Activated T-cell treated with anti-CD3 and anti-CD28 coated beads, Interleukin-2, amount 50 U/mL, for 24 hours (primary cell): ENCODE results near the gene UGGT2.
A peak's percentile ranks its signal among the peaks of the same experiment; 100 is the strongest.
"Not testable (repeated sequence)": the region's sequence is repeated elsewhere in the genome, so short reads cannot be mapped to it uniquely, and the experiment has no call there.

Experiments used
- DNase-seq: peaks from one replicate; pipeline ENCODE4 v3.0.0-alpha.2; 2020
- H3K27ac Mint-ChIP-seq: 2 replicates; pipeline ENCODE4 v1.8.0; 2020; ENCODE audit warnings: mild to moderate bottlenecking, mixed read lengths
- H3K27me3 Mint-ChIP-seq: 2 replicates; pipeline ENCODE4 v1.8.0; 2020; ENCODE audit warnings: mixed read lengths
- H3K36me3 Mint-ChIP-seq: 2 replicates; pipeline ENCODE4 v1.8.0; 2020; ENCODE audit warnings: low read depth, mixed read lengths
- H3K4me1 Mint-ChIP-seq: 2 replicates; pipeline ENCODE4 v1.8.0; 2020; ENCODE audit warnings: low read depth, mixed read lengths
- H3K4me3 Mint-ChIP-seq: 2 replicates; pipeline ENCODE4 v1.8.0; 2020; ENCODE audit warnings: mild to moderate bottlenecking, moderate library complexity, mixed read lengths
- H3K9me3 Mint-ChIP-seq: 2 replicates; pipeline ENCODE4 v1.8.0; 2020; ENCODE audit warnings: mixed read lengths

Gene UGGT2

GRCh38 chr13:95861296-95861695 lies 191.9 kb downstream of the UGGT2 start:
- H3K4me3 Mint-ChIP-seq, result no peak overlapping the region
- DNase-seq, result no peak
- H3K27me3 Mint-ChIP-seq, result peaks cover 9% of the 10 kb centered on the region
- no peaks in the 10 kb centered on the region for H3K9me3 Mint-ChIP-seq
- no peaks in the 10 kb centered on the region for H3K4me1 Mint-ChIP-seq
- H3K36me3 Mint-ChIP-seq, result no peaks in the 10 kb centered on the region
- no peak overlapping the region for H3K27ac Mint-ChIP-seq

- H3K27me3 Mint-ChIP-seq, result peaks cover 4% of the 10 kb centered on the region
- no peaks in the 10 kb centered on the region for H3K36me3 Mint-ChIP-seq
- no peak for DNase-seq
- H3K27ac Mint-ChIP-seq, result no peak overlapping the region
- H3K4me3 Mint-ChIP-seq, result no peak overlapping the region
- no peaks in the 10 kb centered on the region for H3K9me3 Mint-ChIP-seq
- no peaks in the 10 kb centered on the region for H3K4me1 Mint-ChIP-seq
Measured at GRCh38 chr13:95858286-95859075, 194.7 kb downstream of the UGGT2 start.

- H3K4me1 Mint-ChIP-seq, H3K9me3 Mint-ChIP-seq, H3K36me3 Mint-ChIP-seq, H3K4me3 Mint-ChIP-seq, DNase-seq, H3K27me3 Mint-ChIP-seq, H3K27ac Mint-ChIP-seq: not testable (repeated sequence)
Measured at GRCh38 chr13:95845656-95846055, 207.5 kb downstream of the UGGT2 start.

- Mint-ChIP-seq H3K27ac (no peak overlapping the region), H3K9me3 (peaks cover 2% of the 10 kb centered on the region), H3K4me1 (no peaks in the 10 kb centered on the region), H3K4me3 (no peak overlapping the region), H3K27me3 (peaks cover 4% of the 10 kb centered on the region), H3K36me3 (no peaks in the 10 kb centered on the region)
- DNase-seq, result no peak
Measured at GRCh38 chr13:95842898-95843297, 210.3 kb downstream of the UGGT2 start.

- no peak overlapping the region for H3K4me3 Mint-ChIP-seq
- no peaks in the 10 kb centered on the region for H3K36me3 Mint-ChIP-seq
- H3K27ac Mint-ChIP-seq, result no peak overlapping the region
- peaks cover 4% of the 10 kb centered on the region for H3K9me3 Mint-ChIP-seq
- no peak for DNase-seq
- no peaks in the 10 kb centered on the region for H3K4me1 Mint-ChIP-seq
- H3K27me3 Mint-ChIP-seq, result peaks cover 2% of the 10 kb centered on the region
Measured at GRCh38 chr13:95841894-95842293, 211.3 kb downstream of the UGGT2 start.

- H3K4me3 Mint-ChIP-seq, result no peak overlapping the region
- H3K27me3 Mint-ChIP-seq, result peaks cover 24% of the 10 kb centered on the region
- peaks cover 7% of the 10 kb centered on the region for H3K9me3 Mint-ChIP-seq
- H3K36me3 Mint-ChIP-seq, result no peaks in the 10 kb centered on the region
- peak; percentile 78 for DNase-seq
- H3K27ac Mint-ChIP-seq, result no peak overlapping the region
- H3K4me1 Mint-ChIP-seq, result no peaks in the 10 kb centered on the region
Measured at GRCh38 chr13:95834134-95834765, 219.0 kb downstream of the UGGT2 start.

- peaks cover 6% of the 10 kb centered on the region for H3K9me3 Mint-ChIP-seq
- DNase-seq, result no peak
- no peaks in the 10 kb centered on the region for H3K36me3 Mint-ChIP-seq
- H3K4me3 Mint-ChIP-seq, result no peak overlapping the region
- H3K4me1 Mint-ChIP-seq, result no peaks in the 10 kb centered on the region
- no peak overlapping the region for H3K27ac Mint-ChIP-seq
- peaks cover 27% of the 10 kb centered on the region for H3K27me3 Mint-ChIP-seq
Measured at GRCh38 chr13:95833719-95834118, 219.5 kb downstream of the UGGT2 start.

- H3K36me3 Mint-ChIP-seq, result no peaks in the 10 kb centered on the region
- no peak for DNase-seq
- no peaks in the 10 kb centered on the region for H3K4me1 Mint-ChIP-seq
- H3K27me3 Mint-ChIP-seq, result peaks cover 33% of the 10 kb centered on the region
- no peak overlapping the region for H3K4me3 Mint-ChIP-seq
- H3K9me3 Mint-ChIP-seq, result peaks cover 7% of the 10 kb centered on the region
- H3K27ac Mint-ChIP-seq, result no peak overlapping the region
Measured at GRCh38 chr13:95833126-95833525, 220.1 kb downstream of the UGGT2 start.

GRCh38 chr13:95822303-95822702 lies 230.9 kb downstream of the UGGT2 start:
- Mint-ChIP-seq H3K27me3 (peaks cover 26% of the 10 kb centered on the region), H3K4me1 (no peaks in the 10 kb centered on the region), H3K4me3 (no peak overlapping the region), H3K27ac (no peak overlapping the region), H3K36me3 (no peaks in the 10 kb centered on the region), H3K9me3 (no peaks in the 10 kb centered on the region)
- no peak for DNase-seq

- DNase-seq, result no peak
- peaks cover 13% of the 10 kb centered on the region for H3K9me3 Mint-ChIP-seq
- no peaks in the 10 kb centered on the region for H3K4me1 Mint-ChIP-seq
- H3K27me3 Mint-ChIP-seq, result peaks cover 23% of the 10 kb centered on the region
- no peaks in the 10 kb centered on the region for H3K36me3 Mint-ChIP-seq
- no peak overlapping the region for H3K4me3 Mint-ChIP-seq
- H3K27ac Mint-ChIP-seq, result no peak overlapping the region
Measured at GRCh38 chr13:95814495-95814894, 238.7 kb downstream of the UGGT2 start.

GRCh38 chr13:95813139-95813538 lies 240.1 kb downstream of the UGGT2 start:
- no peaks in the 10 kb centered on the region for H3K4me1 Mint-ChIP-seq
- no peak for DNase-seq
- peaks cover 17% of the 10 kb centered on the region for H3K9me3 Mint-ChIP-seq
- no peak overlapping the region for H3K27ac Mint-ChIP-seq
- peaks cover 33% of the 10 kb centered on the region for H3K27me3 Mint-ChIP-seq
- H3K36me3 Mint-ChIP-seq, result no peaks in the 10 kb centered on the region
- no peak overlapping the region for H3K4me3 Mint-ChIP-seq

GRCh38 chr13:95809429-95809828 lies 243.8 kb downstream of the UGGT2 start:
- H3K4me1 Mint-ChIP-seq, result no peaks in the 10 kb centered on the region
- H3K9me3 Mint-ChIP-seq, result peaks cover 24% of the 10 kb centered on the region
- no peak for DNase-seq
- peaks cover 48% of the 10 kb centered on the region for H3K27me3 Mint-ChIP-seq
- no peak overlapping the region for H3K4me3 Mint-ChIP-seq
- no peaks in the 10 kb centered on the region for H3K36me3 Mint-ChIP-seq
- H3K27ac Mint-ChIP-seq, result no peak overlapping the region

- no peak overlapping the region for H3K27ac Mint-ChIP-seq
- peaks cover 53% of the 10 kb centered on the region for H3K27me3 Mint-ChIP-seq
- H3K36me3 Mint-ChIP-seq, result no peaks in the 10 kb centered on the region
- DNase-seq, result no peak
- peaks cover 13% of the 10 kb centered on the region for H3K9me3 Mint-ChIP-seq
- H3K4me1 Mint-ChIP-seq, result no peaks in the 10 kb centered on the region
- no peak overlapping the region for H3K4me3 Mint-ChIP-seq
Measured at GRCh38 chr13:95805921-95806320, 247.3 kb downstream of the UGGT2 start.

GRCh38 chr13:95801825-95802224 lies 251.4 kb downstream of the UGGT2 start:
- Mint-ChIP-seq H3K36me3 (no peaks in the 10 kb centered on the region), H3K27me3 (peaks cover 22% of the 10 kb centered on the region), H3K9me3 (peaks cover 7% of the 10 kb centered on the region), H3K27ac (no peak overlapping the region), H3K4me1 (no peaks in the 10 kb centered on the region), H3K4me3 (no peak overlapping the region)
- DNase-seq, result no peak

- Mint-ChIP-seq H3K4me1 (no peaks in the 10 kb centered on the region), H3K27ac (no peak overlapping the region), H3K4me3 (no peak overlapping the region), H3K9me3 (no peaks in the 10 kb centered on the region), H3K36me3 (no peaks in the 10 kb centered on the region), H3K27me3 (peaks cover 17% of the 10 kb centered on the region)
- no peak for DNase-seq
Measured at GRCh38 chr13:95800436-95800835, 252.8 kb downstream of the UGGT2 start.
